ENCODE data around the gene CD180.

DNA sequence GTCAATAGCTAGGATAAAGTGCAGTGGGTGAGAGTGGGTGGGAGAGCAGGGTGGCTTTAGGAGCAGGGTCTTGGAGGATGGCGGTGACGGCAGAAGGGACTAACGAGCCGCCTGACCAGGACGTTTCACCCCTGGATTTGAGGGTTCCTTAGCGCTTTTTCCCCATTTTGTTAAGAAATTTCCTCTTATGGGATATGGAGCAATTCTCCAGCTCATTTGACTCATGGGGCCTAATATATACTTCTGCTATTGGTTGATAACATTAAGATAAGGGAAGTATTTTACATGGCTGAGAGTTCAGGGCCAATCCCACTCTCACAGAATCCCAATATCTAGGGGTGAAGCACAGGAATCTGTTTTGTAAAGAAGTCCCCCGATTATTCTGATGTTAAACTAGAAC is 17.6 kb downstream of the CD180 start:
- TF ChIP-seq, protein P1, sequence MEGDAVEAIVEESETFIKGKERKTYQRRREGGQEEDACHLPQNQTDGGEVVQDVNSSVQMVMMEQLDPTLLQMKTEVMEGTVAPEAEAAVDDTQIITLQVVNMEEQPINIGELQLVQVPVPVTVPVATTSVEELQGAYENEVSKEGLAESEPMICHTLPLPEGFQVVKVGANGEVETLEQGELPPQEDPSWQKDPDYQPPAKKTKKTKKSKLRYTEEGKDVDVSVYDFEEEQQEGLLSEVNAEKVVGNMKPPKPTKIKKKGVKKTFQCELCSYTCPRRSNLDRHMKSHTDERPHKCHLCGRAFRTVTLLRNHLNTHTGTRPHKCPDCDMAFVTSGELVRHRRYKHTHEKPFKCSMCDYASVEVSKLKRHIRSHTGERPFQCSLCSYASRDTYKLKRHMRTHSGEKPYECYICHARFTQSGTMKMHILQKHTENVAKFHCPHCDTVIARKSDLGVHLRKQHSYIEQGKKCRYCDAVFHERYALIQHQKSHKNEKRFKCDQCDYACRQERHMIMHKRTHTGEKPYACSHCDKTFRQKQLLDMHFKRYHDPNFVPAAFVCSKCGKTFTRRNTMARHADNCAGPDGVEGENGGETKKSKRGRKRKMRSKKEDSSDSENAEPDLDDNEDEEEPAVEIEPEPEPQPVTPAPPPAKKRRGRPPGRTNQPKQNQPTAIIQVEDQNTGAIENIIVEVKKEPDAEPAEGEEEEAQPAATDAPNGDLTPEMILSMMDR (IDR thresholded peaks at IDR 0.05), result no peak
- TF ChIP-seq EP300 (IDR thresholded peaks at IDR 0.05), result no peak
- no peak for TF ChIP-seq POLR2A (IDR thresholded peaks at IDR 0.05)
- TF ChIP-seq POLR2AphosphoS5 (IDR thresholded peaks at IDR 0.05), result no peak
